8988T (cell line): Measurements from ENCODE around the gene KLHDC2.
"Not testable (repeated sequence)": the region's sequence is repeated elsewhere in the genome, so short reads cannot be mapped to it uniquely, and the experiment has no call there.

Source experiments
- DNase-seq: peaks from one replicate; pipeline ENCODE4 v3.0.0; 2011

KLHDC2 gene, protein sequence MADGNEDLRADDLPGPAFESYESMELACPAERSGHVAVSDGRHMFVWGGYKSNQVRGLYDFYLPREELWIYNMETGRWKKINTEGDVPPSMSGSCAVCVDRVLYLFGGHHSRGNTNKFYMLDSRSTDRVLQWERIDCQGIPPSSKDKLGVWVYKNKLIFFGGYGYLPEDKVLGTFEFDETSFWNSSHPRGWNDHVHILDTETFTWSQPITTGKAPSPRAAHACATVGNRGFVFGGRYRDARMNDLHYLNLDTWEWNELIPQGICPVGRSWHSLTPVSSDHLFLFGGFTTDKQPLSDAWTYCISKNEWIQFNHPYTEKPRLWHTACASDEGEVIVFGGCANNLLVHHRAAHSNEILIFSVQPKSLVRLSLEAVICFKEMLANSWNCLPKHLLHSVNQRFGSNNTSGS

DNA sequence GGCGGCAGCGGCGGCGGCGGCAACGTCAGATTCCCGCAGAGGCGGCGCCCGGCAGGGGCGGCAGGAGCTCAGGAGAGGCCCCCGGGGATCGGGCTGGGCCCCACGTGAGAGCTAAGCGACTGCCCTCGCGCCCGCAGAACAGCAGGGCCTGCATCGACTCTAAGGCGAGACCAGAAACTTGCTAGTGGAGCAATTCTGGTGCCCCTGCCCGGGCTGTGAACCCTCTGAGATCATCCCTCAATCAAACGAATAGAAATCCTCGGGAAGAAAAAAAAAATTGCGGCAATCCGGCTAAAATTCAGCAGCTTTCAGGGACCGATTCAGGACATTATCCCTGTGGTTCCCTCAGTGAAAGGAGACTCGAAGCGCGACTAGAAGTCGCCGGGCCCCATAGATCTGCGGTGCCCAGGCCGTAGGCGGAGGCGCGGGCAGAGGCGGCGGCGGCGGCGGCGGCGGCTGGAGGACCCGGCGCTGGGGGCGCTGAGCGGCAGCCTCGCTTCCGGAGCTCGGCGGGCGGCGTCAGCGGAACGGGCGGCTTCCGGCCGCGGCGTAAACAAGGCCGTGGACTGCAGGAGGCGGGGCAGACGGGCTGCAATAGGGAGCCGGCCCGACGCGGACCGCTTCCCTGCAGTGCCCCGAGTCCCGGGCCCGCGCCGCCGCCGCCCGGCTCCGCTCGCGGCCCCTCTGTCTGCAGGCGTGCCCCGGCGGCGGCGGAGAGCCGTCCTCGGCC, at the start of gene KLHDC2:
TSS of gene KLHDC2 (plus strand) at position 583 of the 730 bp plus-strand sequence. CDS start 316 bp downstream, outside the sequence.
- DNase-seq = peak; percentile 42

DNA sequence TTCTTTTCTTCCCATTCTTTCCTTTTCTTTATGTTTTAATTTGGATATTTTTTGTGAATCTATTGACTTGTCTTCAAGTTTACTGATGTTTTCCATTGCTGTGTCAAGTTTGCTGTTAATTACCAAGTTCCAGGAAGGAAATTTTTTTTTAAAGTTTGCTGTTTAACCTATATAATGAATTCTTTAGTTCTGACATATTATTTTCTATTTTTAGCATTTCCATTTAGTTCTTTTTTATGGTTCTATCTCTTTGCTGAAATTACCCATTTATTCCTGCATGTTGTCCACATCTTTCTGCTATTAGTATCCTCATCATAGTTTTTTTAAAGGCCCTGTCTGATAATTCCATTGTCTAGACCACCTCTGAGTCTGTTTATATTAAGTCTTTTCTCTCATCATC, 47.2 kb upstream of the KLHDC2 start:
- no peak for DNase-seq

DNA sequence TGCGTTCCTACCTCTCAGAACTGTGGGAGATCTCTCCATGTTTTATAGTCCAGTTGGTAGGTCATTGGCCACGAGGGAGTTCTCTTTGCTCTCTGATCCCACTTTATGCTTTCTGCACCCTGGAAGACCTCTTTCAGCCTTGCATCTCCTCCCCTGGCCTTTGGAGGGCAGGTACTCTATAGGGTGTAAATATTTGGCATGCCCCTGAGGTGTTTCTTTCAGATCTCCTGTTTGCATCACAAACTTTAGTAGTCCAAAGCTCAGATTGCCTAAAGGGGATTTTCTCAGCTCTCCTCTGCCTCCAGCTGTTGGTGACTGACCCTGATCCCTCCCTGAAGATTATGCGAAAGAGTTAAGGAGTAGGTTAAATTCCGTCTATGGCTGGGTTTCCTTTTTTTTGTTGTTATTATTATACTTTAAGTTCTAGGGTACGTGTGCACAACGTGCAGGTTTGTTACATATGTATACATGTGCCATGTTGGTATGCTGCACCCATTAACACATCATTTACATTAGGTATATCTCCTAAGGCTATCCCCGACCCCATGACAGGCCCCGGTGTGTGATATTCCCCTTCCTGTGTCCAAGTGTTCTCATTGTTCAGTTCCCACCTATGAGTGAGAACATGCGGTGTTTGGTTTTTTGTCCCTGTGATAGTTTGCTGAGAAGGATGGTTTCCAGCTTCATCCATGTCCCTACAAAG, 46.1 kb upstream of the KLHDC2 start:
- not testable (repeated sequence) for DNase-seq

DNA sequence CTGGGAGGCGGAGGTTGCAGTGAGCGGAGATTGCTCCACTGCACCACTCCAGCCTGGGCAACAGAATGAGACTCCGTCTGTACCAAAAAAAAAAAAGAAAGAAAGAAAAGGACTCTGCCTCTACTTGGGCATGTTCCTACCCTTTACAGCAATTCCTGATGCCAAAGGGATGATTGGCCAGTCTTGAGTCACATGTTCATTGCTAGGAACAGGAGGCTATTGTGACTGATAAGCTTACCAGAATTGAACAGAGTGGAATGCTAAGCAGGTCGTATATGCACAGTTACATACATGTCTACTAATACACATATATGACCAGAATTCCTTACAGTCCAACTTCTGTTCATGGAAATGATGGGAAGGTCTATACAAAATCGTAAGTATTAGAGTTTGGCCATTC, 40.8 kb upstream of the KLHDC2 start:
- no peak for DNase-seq

DNA sequence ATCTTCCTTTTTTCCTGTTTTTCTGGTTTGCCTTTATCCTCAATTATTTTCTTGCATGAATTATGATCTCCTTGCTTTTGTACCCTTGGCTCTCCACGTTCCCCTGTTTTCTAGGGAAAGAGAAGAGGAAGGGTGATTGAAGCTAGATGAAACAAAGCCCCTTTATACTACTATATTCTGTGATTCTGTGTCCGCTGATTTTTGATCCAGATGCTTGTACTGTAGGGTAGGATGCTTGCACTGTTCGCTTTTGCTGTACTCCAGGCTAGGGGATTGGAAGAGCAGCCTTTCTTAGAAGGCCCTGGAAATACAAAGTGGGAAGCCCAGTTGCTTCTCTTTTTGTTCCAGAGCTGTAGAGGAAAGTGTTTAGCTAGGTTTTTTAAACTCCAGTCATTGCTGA, 35.1 kb upstream of the KLHDC2 start:
- no peak for DNase-seq

DNA sequence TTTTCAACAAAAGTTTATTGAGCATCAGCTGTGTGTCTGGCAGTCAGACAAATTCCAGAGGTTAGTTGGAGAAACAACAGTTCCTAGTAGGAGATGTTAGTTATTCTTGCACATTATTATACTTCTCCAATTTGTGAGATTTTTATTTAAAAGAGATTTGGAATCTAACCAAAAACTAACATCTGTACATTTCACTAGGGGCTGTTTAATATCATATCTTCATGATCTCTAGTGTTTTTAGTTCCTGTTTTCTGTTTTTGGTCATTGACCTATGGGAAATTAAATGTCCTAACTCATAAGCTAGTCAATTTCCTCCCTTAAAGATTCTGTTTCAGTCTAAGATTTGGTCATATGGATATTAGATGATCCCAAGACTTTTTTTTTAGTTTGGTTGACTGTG, 34.1 kb upstream of the KLHDC2 start:
- no peak for DNase-seq

DNA sequence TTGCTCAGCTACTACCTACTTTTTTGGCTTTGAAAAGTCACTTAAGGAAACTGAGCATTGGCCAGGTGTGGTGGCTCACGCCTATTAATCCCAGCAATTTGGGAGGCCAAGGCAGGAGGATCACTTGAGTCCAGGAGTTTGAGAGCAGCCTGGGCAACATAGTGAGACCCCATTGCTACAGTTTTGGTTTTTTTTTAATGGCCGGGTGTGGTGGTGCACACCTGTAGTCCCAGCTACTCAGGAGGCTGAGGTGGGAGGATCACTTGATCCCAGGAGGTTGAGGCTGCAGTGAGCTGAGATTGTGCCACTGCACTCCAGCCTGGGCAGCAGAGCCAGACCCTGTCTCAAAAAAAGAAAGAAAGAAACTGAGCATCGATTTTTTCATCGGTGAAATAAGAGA, 32.3 kb upstream of the KLHDC2 start:
- DNase-seq = not testable (repeated sequence)

DNA sequence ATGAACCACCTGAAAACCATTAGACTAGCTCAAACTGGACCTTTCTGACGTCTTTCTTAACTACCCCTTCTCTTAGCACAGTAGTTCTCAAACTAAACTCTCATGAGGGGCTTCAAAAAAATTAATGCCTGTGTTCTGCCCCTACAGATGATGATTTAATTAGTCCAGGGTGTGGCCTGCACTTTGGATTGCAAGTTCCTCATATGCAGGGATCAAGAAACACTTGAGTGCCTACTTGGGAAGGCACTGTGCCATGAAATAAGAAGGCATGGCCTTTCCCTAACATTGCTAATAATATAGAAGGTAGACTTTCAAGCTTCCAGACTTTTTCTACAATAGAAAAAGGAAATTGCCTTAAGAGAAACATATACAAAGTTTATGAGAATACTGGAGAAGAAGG, 22.8 kb upstream of the KLHDC2 start:
- DNase-seq = no peak

DNA sequence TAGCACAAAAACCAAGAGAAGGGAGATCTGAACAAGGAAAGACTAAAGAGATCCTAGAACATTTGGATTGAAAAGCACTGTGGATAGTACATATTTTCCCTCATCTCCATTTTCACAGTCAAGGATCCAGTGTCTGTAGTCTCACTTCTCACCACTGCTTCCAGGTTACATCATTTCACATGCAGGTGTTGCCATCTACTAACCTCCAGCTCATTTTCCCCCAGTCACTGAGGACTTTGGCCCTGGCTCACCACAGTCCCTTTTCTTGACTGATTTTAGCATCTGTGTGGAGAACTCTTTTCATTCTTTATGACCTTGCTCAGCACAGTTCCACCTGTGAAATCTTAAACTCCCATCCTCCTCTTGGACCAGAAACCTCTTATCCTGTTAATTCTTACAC, 21.5 kb upstream of the KLHDC2 start:
- DNase-seq = not testable (repeated sequence)

DNA sequence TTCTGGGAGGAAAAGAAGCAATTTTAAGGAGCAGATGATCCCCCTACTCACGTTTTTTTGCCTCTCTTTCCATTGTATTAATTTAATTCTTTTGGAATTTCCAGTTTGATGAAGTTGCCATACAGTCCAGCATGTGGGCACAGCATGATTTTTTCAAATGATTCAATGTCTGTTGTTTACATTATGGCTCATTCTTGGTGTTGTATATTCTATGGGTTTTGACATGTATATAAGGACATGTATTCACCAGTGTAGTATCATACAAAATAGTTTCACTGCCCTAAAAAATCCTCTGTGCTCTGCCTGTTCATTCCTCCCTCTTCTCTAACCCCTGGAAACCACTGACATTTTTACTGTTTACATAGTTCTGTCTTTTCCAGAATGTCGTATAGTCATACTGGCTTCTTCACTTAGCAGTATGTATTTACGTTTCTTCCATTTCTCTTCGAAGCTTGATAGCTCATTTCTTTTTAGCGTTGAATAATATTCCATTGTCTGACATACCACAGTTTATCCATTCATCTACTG, 13.3 kb upstream of the KLHDC2 start:
- no peak for DNase-seq

DNA sequence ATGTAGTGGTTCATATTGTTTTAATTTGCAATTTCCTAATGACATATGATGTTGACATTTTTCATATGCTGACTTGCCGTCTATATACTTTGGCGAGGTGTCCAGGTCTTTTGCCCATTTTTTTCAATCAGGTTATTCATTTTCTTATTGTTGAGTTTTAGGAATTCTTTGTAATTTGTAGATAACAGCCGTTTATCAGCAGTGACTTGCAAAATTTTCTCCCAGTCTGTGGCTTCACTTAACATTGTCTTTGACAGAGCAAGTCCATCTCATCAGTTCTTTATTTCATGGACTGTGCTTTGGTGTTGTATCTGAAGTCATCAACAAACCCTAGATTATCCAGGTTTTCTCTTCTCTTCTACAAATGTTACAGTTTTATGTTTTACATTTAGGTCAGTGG, 12.6 kb upstream of the KLHDC2 start:
- DNase-seq = no peak

DNA sequence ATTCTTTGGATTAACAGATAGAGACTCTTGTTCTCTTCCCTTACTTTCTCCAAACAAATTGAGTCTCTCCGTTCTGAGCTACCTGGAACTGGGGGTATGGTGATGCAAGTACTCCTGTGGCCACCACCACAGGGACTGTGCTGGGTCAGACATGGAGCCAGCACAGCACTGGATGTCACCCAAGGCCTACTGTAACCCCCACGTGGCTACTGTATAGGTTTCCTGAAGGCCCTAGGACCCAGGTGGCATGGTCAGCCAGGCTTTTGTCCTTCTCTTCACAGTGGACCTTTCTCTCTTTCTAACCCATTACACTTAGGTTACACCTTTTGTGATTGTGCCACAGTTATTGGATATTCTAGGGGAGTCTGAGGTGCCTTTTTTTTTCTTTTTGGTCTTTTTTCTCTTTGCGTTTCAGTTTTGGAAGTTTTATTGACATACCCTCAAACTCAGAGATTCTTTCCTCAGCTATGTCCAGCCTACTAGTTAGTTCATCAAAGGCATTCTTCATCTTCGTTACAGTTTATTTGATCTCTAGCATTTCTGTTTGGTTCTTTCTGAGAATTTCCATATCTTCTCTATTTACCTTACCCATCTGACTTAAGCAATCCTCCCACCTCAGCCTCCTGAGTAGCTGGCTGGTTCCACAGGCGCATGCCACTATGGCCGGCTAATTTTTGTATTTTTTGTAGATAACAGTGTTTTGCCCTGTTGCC, 6.0 kb upstream of the KLHDC2 start:
- DNase-seq = no peak

DNA sequence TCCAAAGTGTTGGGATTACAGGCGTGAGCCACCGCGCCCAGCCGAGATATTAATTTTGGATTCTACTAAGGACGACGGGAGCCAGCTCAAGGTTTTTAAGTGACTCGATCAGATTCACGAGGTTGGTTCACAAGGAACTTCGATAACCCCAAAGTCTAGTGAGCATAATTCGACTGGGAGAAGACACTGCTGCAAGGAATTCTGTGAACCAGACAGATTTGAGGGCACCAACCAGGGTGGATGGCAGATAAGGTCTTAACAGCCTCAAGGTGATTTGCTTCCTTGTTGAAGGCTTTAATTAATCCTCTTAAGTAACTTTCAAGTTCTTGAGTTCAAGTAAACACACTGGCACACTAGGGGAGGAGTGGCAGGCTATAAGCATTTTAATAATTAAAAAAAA, 1.1 kb upstream of the KLHDC2 start:
- no peak for DNase-seq

DNA sequence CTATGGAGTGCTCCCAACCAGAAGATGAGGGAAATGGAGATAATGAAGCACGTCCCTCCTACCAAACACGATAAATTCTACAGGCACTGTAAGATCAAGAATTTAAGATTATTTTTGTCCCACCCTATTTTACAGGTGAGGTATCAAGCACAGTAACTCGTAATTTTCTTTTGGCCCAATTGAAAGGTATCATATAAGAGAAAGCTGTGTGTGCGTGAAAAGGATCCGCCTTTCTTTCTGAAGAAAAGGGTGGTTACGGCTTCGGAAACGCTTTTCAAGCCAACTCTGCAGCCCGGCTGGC, 733 bp upstream of the KLHDC2 start:
- no peak for DNase-seq

DNA sequence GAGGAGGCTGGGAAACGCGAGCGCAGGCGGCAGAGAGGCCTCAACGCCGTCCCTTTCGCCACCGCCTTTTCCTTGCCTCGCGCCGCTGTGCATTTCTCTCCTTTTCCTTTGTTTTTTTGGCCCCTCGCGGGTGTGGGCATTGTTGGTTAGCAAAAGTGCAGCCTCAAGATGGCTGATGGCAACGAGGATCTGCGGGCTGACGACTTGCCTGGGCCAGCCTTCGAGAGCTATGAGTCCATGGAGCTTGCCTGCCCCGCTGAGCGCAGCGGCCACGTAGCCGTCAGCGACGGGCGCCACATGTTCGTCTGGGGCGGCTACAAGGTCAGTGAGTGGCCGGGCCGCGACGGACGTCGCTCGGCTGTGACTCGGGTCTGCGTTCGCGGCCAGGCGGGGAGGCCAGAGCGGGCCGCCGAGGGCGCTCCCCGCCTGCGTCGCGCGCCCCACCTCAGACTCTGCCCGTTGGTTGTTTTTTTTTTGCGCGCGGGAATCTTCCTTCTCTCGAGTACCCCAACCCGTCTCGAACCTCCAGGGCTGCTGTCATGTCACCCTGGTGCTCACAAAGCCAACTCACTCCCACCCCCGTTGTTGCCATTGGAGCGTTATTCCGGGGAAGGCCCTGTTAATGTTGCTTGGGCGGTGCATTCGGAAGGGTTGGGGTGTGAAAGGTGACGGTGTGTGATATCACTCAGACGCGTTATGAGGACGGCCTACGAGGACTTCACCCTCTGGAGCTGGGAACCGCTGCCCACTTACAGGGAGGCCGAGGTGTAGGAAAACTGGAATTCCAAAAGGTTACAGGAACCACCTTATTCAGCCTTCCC, 558 bp downstream of the KLHDC2 start:
- DNase-seq = no peak

DNA sequence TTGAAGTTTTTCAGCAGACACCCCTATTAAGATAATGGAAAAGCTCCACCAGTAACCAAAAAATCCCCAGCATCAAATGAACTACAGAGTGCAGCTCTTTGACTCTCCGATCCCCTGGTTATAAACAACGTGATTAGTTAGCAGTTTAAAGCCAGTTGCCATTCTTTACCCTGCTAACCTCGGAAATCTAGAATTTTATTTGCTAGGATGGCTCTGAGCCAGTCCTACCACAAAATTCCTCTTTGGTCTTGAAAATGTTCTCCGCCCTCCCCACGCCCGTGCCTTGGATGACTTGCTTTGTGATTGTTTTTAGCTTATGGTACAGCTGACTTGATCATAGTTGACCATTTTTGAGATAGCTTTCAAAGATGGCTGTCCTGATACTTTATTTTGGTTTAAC, 1.2 kb downstream of the KLHDC2 start:
- DNase-seq = no peak

DNA sequence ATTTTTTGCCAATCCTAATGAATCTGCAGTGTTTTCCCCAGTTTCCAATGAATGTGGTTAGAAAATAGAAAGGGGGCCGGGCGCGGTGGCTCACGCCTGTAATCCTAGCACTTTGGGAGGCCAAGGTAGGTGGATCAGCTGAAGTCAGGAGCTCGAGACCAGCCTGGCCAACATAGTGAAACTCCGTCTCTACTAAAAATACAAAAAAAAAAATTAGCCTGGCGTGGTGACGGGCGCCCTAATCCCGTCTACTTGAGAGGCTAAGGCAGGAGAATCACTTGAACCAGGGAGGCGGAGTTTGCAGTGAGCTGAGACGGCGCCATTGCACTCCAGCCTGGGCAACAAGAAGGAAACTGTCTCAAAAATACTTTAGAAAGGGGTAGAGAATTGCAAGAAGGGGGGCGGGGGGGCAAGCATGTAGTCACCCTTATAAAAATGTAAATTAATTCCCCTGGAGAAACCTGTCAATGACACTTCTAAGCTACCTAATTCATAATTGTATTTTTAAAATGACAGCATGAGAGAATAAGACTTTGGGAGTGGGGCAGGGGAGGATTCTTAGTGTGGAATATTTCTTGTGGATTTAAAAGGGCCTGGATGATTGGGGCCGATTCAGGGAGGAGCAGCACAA, 1.7 kb downstream of the KLHDC2 start:
- DNase-seq = no peak

DNA sequence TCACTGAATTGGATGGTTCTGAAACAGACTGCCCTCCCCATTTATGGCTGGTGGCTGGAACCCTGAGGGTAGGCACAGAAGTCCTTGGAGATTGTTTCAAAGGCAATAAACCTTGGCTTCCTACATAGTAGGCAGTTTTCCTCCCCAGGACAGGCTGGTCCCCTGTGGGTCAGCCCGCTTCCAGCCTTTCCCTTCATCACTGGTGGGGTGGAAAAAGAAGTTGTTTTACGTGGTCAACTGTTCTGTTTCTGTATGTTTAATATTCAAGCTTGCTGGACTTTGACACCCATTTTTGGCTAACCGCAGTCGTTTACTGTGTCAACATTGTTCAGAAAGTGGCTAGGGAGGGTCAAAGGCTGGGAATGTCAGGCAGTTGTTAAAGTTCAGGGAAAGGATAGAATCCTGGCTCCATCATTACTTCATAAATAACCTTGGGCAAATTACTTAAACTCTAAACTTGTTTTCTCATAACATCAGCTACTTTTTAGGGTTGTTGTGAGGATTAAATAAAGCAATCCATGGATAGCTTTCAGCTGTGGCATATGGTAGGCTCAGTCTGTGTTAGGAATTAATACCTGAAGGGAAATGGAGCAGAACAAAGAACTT, 2.4 kb downstream of the KLHDC2 start:
- DNase-seq = no peak

DNA sequence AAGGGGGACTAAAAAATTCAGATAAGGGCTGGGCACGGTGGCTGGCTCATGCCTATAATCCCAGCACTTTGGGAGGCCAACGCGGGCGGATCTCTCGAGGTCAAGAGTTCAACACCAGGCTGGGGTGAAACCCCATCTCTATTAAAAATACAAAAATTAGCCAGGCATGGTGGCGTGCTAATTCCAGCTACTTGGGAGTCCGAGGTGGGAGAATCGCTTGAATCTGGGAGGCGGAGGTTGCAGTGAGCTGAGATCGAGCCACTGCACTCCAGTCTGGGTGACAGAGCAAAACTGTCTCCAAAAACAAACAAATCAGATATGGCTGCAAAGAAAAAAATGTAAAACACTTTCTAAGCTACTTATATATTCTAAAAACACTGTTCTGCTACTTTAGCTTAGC, 3.7 kb downstream of the KLHDC2 start:
- DNase-seq = not testable (repeated sequence)

DNA sequence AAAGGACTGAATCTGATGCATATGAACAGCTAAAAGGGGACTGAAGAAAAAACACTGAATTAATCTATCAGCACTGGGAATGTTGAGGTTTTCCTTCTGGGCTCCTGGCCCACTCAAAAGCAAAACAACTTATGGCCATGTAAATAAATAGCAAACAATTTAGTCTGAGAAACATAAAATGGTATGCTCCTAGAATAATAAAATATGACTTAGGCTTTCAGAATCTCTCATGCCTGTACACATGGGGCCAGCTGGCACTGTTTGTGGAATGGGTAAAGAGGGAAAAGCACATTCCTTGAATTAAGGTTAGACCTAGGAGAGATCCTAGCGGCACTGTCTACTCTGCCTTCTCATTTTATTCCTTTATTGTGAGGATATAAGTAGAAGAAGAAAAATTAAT, 6.2 kb downstream of the KLHDC2 start:
- no peak for DNase-seq

DNA sequence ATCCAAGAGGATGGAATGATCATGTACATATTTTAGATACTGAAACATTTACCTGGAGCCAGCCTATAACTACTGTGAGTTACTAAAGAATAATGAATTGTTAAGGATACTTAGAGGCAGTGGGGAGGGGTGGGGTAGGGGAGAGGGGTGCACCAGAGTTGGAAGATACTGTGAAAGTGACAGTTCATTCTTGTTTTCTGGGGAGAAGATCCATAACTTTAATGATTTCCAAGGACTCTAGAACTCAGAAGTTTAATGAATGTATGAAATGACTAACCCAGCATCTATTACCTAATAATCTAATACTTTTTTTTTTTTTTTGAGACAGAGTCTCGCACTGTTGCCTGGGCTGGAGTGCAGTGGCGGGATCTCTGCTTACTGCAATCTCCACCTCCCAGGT, 10.5 kb downstream of the KLHDC2 start:
- DNase-seq = no peak
